Activated CD4-positive, CD25-positive, alpha-beta regulatory T cell treated with anti-CD3 and anti-CD28 coated beads, Interleukin-2, amount 50 U/mL, for 72 hours (primary cell): ENCODE results near the gene ARL5B.

Experiments used
- DNase-seq: peaks from one replicate; pipeline ENCODE4 v3.0.0; 2021

ARL5B gene

DNA sequence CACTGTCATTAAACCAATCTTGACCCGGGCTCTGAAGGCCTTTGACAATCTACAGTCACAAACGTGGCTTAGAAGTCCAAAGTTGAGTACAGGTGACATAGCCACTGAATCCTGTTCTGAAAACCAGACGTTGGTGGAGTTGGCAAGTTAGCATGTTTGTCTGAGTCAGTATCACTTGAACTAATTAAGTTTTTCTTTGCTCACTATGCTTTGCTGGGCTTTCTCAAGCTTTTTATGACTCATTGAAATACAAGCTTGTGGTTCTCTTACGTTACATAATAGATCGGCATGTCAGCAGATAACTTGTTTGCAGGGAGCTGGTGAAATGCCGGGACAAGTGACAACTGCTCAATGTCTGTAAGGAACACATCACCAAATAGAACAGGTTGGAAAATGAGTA is 53.8 kb downstream of the ARL5B start:
- DNase-seq = no peak

DNA sequence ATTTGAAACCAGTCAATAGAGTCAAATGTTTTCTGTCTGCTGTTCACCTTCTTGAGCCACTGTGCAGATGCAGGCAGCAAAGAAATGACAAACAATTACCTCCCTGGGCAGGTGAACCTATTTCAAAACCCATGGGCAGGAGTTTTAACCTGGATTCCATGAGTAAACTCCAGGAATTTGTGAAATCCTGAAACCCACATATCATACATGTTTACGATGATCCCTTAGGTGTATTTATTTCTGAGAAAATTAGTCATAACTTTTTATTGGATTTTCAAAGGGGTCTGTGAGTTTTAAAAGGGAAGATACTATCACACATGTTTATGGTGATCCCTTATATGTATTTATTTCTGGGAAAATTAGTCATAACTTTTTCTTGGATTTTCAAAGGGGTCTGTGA is 59.8 kb downstream of the ARL5B start:
- no peak for DNase-seq

DNA sequence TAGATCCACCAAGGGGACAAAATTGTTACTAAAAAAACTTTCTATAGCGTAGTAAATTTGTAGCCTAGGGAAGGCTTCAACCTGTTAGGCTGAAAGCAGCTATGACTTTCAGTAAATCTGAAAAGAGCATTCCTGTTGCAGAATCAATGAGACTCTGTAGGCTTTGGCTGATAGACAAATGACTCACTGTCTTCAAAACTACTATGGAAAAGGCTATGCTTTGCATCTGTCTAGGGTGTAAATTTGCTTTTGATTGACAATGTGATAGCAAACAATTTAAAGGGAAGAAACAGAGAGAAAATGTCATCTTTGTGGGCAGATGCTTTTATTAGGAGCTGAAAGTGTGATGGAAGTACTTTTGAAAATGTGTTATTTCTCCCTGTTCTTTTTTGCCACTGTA is 60.6 kb downstream of the ARL5B start:
- no peak for DNase-seq

DNA sequence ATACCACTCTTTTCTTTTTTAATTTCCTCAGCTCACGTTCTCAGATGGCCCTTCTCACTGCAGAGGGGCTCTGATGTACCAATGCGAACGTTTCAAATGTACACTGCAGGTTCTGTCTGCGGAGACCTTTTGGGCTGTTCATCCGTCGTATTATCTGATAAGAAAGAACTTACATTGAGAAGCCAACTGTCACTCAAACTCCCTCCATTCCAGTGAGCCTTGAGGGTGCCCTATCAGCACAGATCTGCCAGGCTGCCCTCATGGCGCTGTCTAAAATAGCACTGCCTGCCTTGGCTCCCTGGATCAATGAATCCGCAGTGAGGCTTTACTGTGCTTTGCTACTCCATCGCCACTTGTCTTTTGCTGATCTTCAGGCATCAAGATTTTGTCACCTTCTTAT is 61.8 kb downstream of the ARL5B start:
- DNase-seq = no peak

DNA sequence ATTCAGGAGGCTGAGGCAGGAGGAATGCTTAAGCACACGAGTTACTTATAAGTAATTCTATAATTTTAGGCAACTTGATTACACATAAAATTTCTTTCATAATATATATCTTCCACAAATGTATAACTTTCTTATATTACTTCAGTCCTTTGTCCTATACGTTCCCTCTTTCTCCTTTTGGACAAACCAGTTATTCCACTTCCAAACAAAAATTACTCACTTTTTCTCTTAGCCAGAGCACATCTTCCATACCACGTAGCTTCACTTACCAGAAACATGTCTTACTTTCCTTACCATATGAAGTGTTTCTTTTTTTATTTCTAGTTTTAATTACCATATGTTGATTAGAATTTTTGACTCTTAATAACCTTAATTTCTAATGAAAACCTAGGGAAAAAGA is 64.6 kb downstream of the ARL5B start:
- no peak for DNase-seq
